Left ventricle myocardium inferior (tissue), 1 donor: ENCODE measurements around the gene SLC28A1. TPM values are rescaled to one million over a fixed set of nuclear protein-coding genes. Genes with fewer than 3 reads are reported as not detected.
"Not testable (repeated sequence)": the region's sequence is repeated elsewhere in the genome, so short reads cannot be mapped to it uniquely, and the experiment has no call there.

Source experiments
- DNase-seq: peaks from one replicate; pipeline ENCODE4 v3.0.0-alpha.2; 2020
- H3K27ac ChIP-seq: fragments of 200-600 bp; replicated peaks from 2 replicates; pipeline ENCODE4 v1.8.0; 2021
- H3K27me3 ChIP-seq: fragments of 200-600 bp; 2 replicates; pipeline ENCODE4 v1.8.0; 2021; ENCODE audit warnings: low read depth
- H3K36me3 ChIP-seq: fragments of 200-600 bp; 2 replicates; pipeline ENCODE4 v1.8.0; 2021
- H3K4me1 ChIP-seq: fragments of 200-600 bp; 2 replicates; pipeline ENCODE4 v1.8.0; 2021
- H3K4me3 ChIP-seq: fragments of 200-600 bp; 2 replicates; pipeline ENCODE4 v1.8.0; 2021; ENCODE audit warnings: mild to moderate bottlenecking, moderate library complexity
- H3K9me3 ChIP-seq: fragments of 200-600 bp; replicated peaks from 2 replicates; pipeline ENCODE4 v1.8.0; 2021
- CTCF ChIP-seq: fragments of 200-600 bp; IDR thresholded peaks from 2 replicates; pipeline ENCODE4 v1.8.0; 2021; ENCODE audit warnings: antibody characterized with exemption, mild to moderate bottlenecking, borderline replicate concordance
- intact Hi-C: fragments of 100-400 bp; cut with micrococcal nuclease; formaldehyde crosslinking; loops from one replicate; pipeline ENCODE4 v1.11.0; 2022
- total RNA-seq: library from RNA; stranded (reverse); fragmentation: NEBNext Ultra II Directional; extraction: Animal tissue kit (Norgen Biotek cat#: 25700); gene quantifications from one replicate; pipeline ENCODE4 v1.2.1, GENCODE V29; 2021
- donor health status: DM: no; HTN: yes; CAD: no; lungs with severe emphysema.

SLC28A1 gene
- total RNA-seq, 1 donor from 2014 or later, result 0.91 TPM

- peaks cover 17% of the 10 kb centered on the region for H3K36me3 ChIP-seq
- DNase-seq, result no peak
- peaks cover 10% of the 10 kb centered on the region for H3K4me1 ChIP-seq
- H3K9me3 ChIP-seq, result no peaks in the 10 kb centered on the region
- H3K27ac ChIP-seq, result no peak overlapping the region
- intact Hi-C loops, result no loop called here
- H3K27me3 ChIP-seq, result no peaks in the 10 kb centered on the region
- TF ChIP-seq CTCF, result no peak
- no peak overlapping the region for H3K4me3 ChIP-seq
Observed at GRCh38 chr15:84873997-84874396, 10.5 kb upstream of the SLC28A1 start.

GRCh38 chr15:84874981-84875699, 9.3 kb upstream of the SLC28A1 start:
- intact Hi-C loops, result no loop called here
- DNase-seq, result no peak
- no peak overlapping the region for H3K4me3 ChIP-seq
- TF ChIP-seq CTCF, result no peak
- no peaks in the 10 kb centered on the region for H3K9me3 ChIP-seq
- peaks cover 10% of the 10 kb centered on the region for H3K4me1 ChIP-seq
- peaks cover 7% of the 10 kb centered on the region for H3K36me3 ChIP-seq
- H3K27me3 ChIP-seq, result no peaks in the 10 kb centered on the region
- peak overlapping the region; percentile 8 for H3K27ac ChIP-seq

GRCh38 chr15:84876269-84876668, 8.2 kb upstream of the SLC28A1 start:
- no peaks in the 10 kb centered on the region for H3K36me3 ChIP-seq
- H3K27me3 ChIP-seq, result no peaks in the 10 kb centered on the region
- intact Hi-C loops, result no loop called here
- DNase-seq, result no peak
- no peaks in the 10 kb centered on the region for H3K9me3 ChIP-seq
- no peak for TF ChIP-seq CTCF
- H3K4me3 ChIP-seq, result no peak overlapping the region
- H3K27ac ChIP-seq, result no peak overlapping the region
- peaks cover 10% of the 10 kb centered on the region for H3K4me1 ChIP-seq

- H3K4me1 ChIP-seq, intact Hi-C loops, H3K27ac ChIP-seq, H3K4me3 ChIP-seq, H3K9me3 ChIP-seq, DNase-seq, H3K36me3 ChIP-seq, H3K27me3 ChIP-seq: not testable (repeated sequence)
Observed at GRCh38 chr15:84877701-84878100, 6.8 kb upstream of the SLC28A1 start.

GRCh38 chr15:84878504-84878903, 6.0 kb upstream of the SLC28A1 start:
- no peak overlapping the region for H3K4me3 ChIP-seq
- peak; percentile 71 for TF ChIP-seq CTCF
- no peaks in the 10 kb centered on the region for H3K27me3 ChIP-seq
- peaks cover 14% of the 10 kb centered on the region for H3K4me1 ChIP-seq
- intact Hi-C loops, result no loop called here
- DNase-seq, result peak; percentile 60
- H3K9me3 ChIP-seq, result no peaks in the 10 kb centered on the region
- no peaks in the 10 kb centered on the region for H3K36me3 ChIP-seq
- no peak overlapping the region for H3K27ac ChIP-seq

GRCh38 chr15:84879088-84879780, 5.2 kb upstream of the SLC28A1 start:
- intact Hi-C loops, result no loop called here

More at GRCh38 chr15:84879088-84879780, 5.2 kb upstream of the SLC28A1 start:
- H3K4me3 ChIP-seq, result no peak overlapping the region
- TF ChIP-seq CTCF, result no peak
- peaks cover 21% of the 10 kb centered on the region for H3K4me1 ChIP-seq
- H3K9me3 ChIP-seq, result no peaks in the 10 kb centered on the region
- no peaks in the 10 kb centered on the region for H3K36me3 ChIP-seq
- no peak for DNase-seq
- no peak overlapping the region for H3K27ac ChIP-seq
- H3K27me3 ChIP-seq, result no peaks in the 10 kb centered on the region
